Common myeloid progenitor, CD34-positive (primary cell): ENCODE data around the gene OSBPL10.

Source experiments
- CTCF ChIA-PET: fragments of 350-600 bp; sonication (Branson Sonifier 250); formaldehyde crosslinking; loops from one replicate; lab custom pipeline; 2021; ENCODE audit warnings: antibody characterized with exemption; lab: Charles Lee
- POLR2A ChIA-PET: fragments of 350-600 bp; sonication (Branson Sonifier 250); formaldehyde crosslinking; loops from one replicate; lab custom pipeline; 2021; ENCODE audit warnings: antibody characterized with exemption; lab: Charles Lee
- DNase-seq, 3 donors: peaks; one replicate each; pipeline versions ENCODE4 v3.0.0 to v3.0.0-alpha.2; 2013
- H3K27ac ChIP-seq, 2 experiments: 1 replicate in 1 of 2; 2 replicates in 1 of 2; pipeline ENCODE4 v1.7.0; 2013; ENCODE audit warnings: inconsistent platforms in 2 of 2, low read length in 2 of 2, mild to moderate bottlenecking in 2 of 2, low read depth in 1 of 2, moderate library complexity in 1 of 2; ENCODE audit not compliant: severe bottlenecking in 2 of 2, insufficient read depth in 1 of 2, poor library complexity in 1 of 2
- H3K27me3 ChIP-seq, 5 experiments: replicated peaks in 2 of 5; 1 replicate in 3 of 5; 2 replicates in 2 of 5; pipeline versions ENCODE4 v1.6.1 to v1.7.0; 2013; ENCODE audit warnings: low read length in 4 of 5, mild to moderate bottlenecking in 2 of 5, moderate library complexity in 2 of 5, inconsistent platforms in 1 of 5; ENCODE audit not compliant: insufficient read depth in 5 of 5, control insufficient read depth in 4 of 5
- H3K36me3 ChIP-seq, 4 experiments: 1 replicate in 2 of 4; 2 replicates in 2 of 4; pipeline versions ENCODE4 v1.6.1 to v1.7.0; 2013; ENCODE audit warnings: low read length in 3 of 4, control low read depth in 1 of 4, mild to moderate bottlenecking in 1 of 4; ENCODE audit not compliant: control insufficient read depth in 4 of 4, insufficient read depth in 4 of 4
- H3K4me1 ChIP-seq, 4 experiments: 1 replicate in 3 of 4; 2 replicates in 1 of 4; pipeline versions ENCODE4 v1.6.1 to v1.7.1; 2013; ENCODE audit warnings: low read length in 3 of 4, mild to moderate bottlenecking in 3 of 4, control low read depth in 1 of 4, inconsistent platforms in 1 of 4, moderate library complexity in 1 of 4; ENCODE audit not compliant: control insufficient read depth in 4 of 4, insufficient read depth in 4 of 4; ENCODE audit errors: control extremely low read depth in 1 of 4
- H3K4me3 ChIP-seq, 7 experiments: 1 replicate in 4 of 7; 2 replicates in 3 of 7; pipeline versions ENCODE4 v1.5.1 to v1.7.0; 2013; ENCODE audit warnings: mild to moderate bottlenecking in 7 of 7, low read length in 6 of 7, moderate library complexity in 6 of 7, inconsistent platforms in 2 of 7, low read depth in 2 of 7, control low read depth in 1 of 7; ENCODE audit not compliant: insufficient read depth in 4 of 7, control insufficient read depth in 1 of 7; ENCODE audit errors: extremely low read depth in 1 of 7
- H3K9me3 ChIP-seq, 5 experiments: 1 replicate in 4 of 5; 2 replicates in 1 of 5; pipeline versions ENCODE4 v1.6.1 to v1.7.1; 2013; ENCODE audit warnings: low read length in 4 of 5, mild to moderate bottlenecking in 2 of 5, inconsistent platforms in 1 of 5, low read depth in 1 of 5, moderate library complexity in 1 of 5; ENCODE audit not compliant: control insufficient read depth in 4 of 5, insufficient read depth in 2 of 5; ENCODE audit errors: control extremely low read depth in 1 of 5
- WGBS: methylation state at CpG from one replicate; pipeline ENCODE4 v1.1.5; 2013; ENCODE audit not compliant: insufficient coverage; 5-methylcytosine and 5-hydroxymethylcytosine counted together

OSBPL10 gene

DNA sequence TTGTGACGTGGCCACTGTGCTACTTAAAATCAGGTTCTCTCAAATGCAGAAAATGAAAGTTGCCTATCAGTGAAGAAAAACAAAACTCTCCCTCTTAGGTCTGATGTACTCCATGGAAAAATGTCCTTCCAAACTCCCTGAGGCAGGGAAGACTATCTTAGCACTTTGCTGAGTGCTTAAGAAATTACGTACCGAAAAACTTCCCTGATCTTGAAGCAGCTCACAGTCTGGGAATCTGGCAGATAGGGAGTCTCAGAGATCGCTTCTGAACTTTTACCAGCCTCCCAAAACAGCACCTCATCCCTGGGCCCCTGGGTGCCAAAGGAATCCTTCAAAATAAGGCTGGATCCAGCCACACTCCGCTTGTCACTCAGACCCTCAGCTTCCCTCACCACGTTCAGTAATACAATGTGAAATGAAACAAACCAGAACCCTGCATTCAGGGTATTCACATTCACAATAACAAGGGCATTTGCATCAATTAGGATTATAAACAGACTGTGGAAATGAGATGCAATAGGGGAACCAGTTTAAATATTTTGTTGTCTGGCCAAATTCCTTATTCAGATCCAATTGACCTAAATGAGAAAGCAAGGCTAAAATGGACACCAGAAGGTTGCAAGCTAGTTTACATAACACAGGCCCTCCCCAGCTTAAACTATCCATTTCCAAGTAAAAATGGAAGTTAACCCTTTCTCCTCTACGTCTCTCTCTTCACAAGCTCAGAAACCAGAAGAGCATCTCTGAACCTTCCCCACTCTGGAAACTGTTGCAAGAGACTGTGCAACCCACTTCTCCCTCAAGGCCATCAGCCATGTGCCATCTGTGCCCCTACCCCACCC, 20.9 kb downstream of the OSBPL10 start:
- no peak for DNase-seq

DNA sequence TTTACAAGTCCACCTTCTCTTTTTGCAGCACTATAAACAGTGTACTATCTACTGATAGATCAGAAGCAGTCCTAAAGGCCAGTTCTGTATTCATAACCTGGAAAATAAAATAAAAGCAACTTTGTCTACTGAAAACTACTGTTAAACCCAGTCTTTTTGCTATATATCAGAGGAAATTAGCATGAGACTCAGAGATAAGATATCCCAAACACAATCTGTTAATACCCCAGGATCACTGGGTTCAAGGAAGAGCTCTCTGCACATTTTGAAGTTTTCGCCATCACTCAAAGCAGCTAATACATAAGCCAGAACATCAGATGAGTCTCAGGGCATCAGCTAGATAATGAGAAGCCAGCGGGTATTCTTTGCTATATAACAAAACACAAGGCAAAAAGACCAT, 21.8 kb downstream of the OSBPL10 start:
- Histone ChIP-seq H3K27ac (no peak overlapping the region), H3K4me3 (no peak overlapping the region), H3K27me3 (peaks cover 0 to 4% (median 0%) of the 10 kb centered on the region in 5 experiments), H3K9me3 (peaks cover 4 to 13% (median 6%) of the 10 kb centered on the region in 5 experiments), H3K36me3 (peaks cover 0 to 3% (median 0%) of the 10 kb centered on the region in 4 experiments), H3K4me1 (peaks cover 4 to 15% (median 11%) of the 10 kb centered on the region in 4 experiments)
- CTCF ChIA-PET, result no interaction called here
- 100% methylated on average over 1 of the region's 2 CpGs for whole genome bisulfite sequencing
- POLR2A ChIA-PET, result no interaction called here
- no peak for DNase-seq

More for the DNA sequence above, 20.9 kb downstream of the OSBPL10 start:
- Histone ChIP-seq H3K27ac (no peak overlapping the region), H3K4me3 (no peak overlapping the region), H3K36me3 (peaks cover 0 to 3% (median 0%) of the 10 kb centered on the region in 4 experiments), H3K27me3 (peaks cover 0 to 4% (median 0%) of the 10 kb centered on the region in 5 experiments), H3K9me3 (peaks cover 4 to 12% (median 5%) of the 10 kb centered on the region in 5 experiments), H3K4me1 (peaks cover 4 to 15% (median 11%) of the 10 kb centered on the region in 4 experiments)
- ChIA-PET CTCF (no interaction called here), POLR2A (no interaction called here)
- WGBS, result 93% methylated on average over 4 of the region's 7 CpGs

DNA sequence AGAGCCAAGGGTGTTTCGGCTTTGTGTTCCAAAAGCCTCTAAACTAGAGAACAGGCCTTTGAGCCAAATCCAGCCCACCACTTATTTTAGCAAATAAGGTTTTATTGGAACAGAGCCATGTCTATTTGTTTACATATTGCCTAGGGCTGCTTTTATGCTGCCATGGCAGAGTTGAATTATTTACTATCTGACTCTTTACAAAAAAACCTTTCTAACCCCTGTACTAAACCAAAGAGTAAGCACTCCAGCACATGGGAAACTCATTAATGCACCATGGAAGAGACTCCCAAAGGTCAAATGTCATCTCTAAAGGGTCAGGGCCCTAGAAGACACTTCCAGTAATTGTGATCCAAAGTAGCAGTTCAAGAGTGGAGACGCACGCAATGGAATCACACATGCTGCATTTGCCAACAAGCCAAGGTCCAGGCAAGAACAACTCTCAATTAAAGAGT, 22.3 kb downstream of the OSBPL10 start:
- H3K27me3 ChIP-seq, result peaks cover 0 to 4% (median 0%) of the 10 kb centered on the region in 5 experiments

DNA sequence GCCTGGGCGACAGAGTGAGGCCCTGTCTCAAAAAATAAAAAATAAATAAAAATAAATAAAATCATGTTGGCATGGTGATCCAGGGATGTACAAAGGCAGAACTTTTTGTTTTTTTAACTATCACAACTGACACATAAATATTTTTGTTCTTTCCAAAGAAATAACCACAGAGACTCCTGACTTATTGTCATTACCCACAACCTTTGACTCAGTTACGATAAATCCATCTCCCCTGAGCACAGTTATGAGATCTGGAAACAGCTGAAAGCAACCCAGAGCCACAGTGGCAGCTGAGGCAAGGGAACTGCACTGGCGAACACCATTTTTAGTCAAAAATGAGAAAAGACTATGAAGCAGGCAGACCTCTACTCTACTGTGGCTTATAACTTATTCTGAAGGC, 24.0 kb downstream of the OSBPL10 start:
- ChIA-PET POLR2A (no interaction called here), CTCF (no interaction called here)
- DNase-seq, result no peak
- Histone ChIP-seq H3K27me3 (peaks cover 0 to 4% (median 0%) of the 10 kb centered on the region in 5 experiments), H3K36me3 (peaks cover 0 to 3% (median 0%) of the 10 kb centered on the region in 4 experiments), H3K4me3 (no peak overlapping the region), H3K4me1 (no peaks in the 10 kb centered on the region), H3K27ac (no peak overlapping the region), H3K9me3 (peaks cover 4 to 13% (median 6%) of the 10 kb centered on the region in 5 experiments)
- 94% methylated on average over 2 of the region's 3 CpGs for WGBS

More for the DNA sequence above, 22.3 kb downstream of the OSBPL10 start:
- Histone ChIP-seq H3K4me3 (no peak overlapping the region), H3K4me1 (peaks cover 4 to 15% (median 11%) of the 10 kb centered on the region in 4 experiments), H3K36me3 (peaks cover 0 to 3% (median 0%) of the 10 kb centered on the region in 4 experiments), H3K27ac (no peak overlapping the region), H3K9me3 (peaks cover 4 to 13% (median 6%) of the 10 kb centered on the region in 5 experiments)
- 100% methylated on average over 2 of the region's 3 CpGs for WGBS
- CTCF ChIA-PET, result no interaction called here
- DNase-seq, result no peak
- POLR2A ChIA-PET, result no interaction called here

DNA sequence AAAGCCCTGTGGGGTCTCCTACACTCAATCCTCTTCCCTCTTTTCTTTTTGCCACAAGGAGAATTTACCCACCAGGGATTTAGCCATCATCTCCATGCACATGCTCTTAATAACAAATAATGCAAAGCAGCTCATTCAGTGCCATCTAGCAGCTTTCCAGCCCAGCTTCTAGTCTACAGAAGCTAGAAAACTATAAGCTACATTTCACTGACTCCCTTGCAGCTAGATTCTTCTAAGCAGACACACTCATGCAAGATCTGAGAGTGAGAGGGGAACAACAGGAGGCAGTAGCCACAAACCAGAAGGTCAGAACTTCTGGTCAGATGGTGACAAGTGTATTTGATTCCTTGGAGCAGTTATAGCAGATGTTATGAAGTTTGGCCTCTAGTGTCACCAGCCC, 25.5 kb downstream of the OSBPL10 start:
- H3K36me3 ChIP-seq, result peaks cover 0 to 3% (median 0%) of the 10 kb centered on the region in 4 experiments
- no peak for DNase-seq
- H3K9me3 ChIP-seq, result peaks cover 4 to 13% (median 6%) of the 10 kb centered on the region in 5 experiments
- H3K27me3 ChIP-seq, result peaks cover 0 to 2% (median 0%) of the 10 kb centered on the region in 5 experiments
- ChIA-PET CTCF (no interaction called here), POLR2A (no interaction called here)
- no peaks in the 10 kb centered on the region for H3K4me1 ChIP-seq
- no peak overlapping the region for H3K27ac ChIP-seq
- no peak overlapping the region for H3K4me3 ChIP-seq

DNA sequence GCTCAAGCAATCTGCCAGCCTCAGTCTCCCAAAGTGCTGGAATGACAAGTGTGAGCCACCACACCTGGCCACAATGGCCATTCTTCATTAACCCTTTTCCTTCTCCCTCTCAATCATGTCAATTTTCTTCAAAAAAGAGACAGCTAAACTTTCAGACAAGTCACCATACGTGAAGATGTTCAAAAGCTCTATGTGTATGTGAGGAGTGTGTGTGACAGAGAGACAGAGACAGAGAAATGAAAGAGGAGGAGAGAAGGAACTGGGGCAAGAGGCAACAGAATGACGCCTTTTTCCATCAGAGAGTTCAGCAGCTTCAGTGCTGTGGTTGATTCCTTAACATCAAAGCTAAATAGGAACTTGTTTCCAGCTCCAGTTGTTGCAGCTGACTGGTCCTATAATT, 27.4 kb downstream of the OSBPL10 start:
- Histone ChIP-seq H3K27me3 (no peaks in the 10 kb centered on the region), H3K4me3 (no peak overlapping the region), H3K4me1 (no peaks in the 10 kb centered on the region), H3K27ac (no peak overlapping the region), H3K9me3 (peaks cover 4 to 18% (median 10%) of the 10 kb centered on the region in 5 experiments), H3K36me3 (peaks cover 0 to 3% (median 0%) of the 10 kb centered on the region in 4 experiments)
- WGBS, result no CpG with 5 or more reads among the region's 2 CpGs
- CTCF ChIA-PET, result interaction anchor here (0.8 kb wide), 1 partner anchor 18 kb away, joined by 3 read pairs; no protein-coding TSS in a partner anchor
- no peak for DNase-seq
- POLR2A ChIA-PET, result no interaction called here

DNA sequence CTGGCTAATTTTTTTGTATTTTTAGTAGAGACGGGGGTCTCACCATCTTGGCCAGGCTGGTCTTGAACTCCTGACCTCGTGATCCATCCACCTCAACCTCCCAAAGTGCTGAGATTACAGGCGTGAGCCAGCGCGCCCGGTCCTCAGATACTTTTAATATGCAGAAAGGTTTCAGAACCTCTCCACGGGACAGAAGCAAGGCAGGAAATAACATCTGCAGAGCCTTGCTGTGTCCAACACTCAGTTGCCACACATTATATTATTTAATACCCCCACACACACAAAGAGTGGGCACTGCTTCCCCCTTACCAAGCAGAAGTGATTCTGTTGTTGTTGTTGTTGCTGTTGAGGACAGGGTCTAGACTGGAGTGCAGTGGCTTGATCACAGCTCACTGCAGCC, 28.0 kb downstream of the OSBPL10 start:
- Histone ChIP-seq H3K4me3 (no peak overlapping the region), H3K4me1 (no peaks in the 10 kb centered on the region), H3K9me3 (peaks cover 4 to 18% (median 10%) of the 10 kb centered on the region in 5 experiments), H3K27me3 (no peaks in the 10 kb centered on the region), H3K27ac (no peak overlapping the region), H3K36me3 (peaks cover 0 to 3% (median 0%) of the 10 kb centered on the region in 4 experiments)
- CTCF ChIA-PET, result interaction anchor here (0.8 kb wide), 1 partner anchor 18 kb away, joined by 3 read pairs; no protein-coding TSS in a partner anchor
- POLR2A ChIA-PET, result no interaction called here
- WGBS, result 75% methylated on average over 6 of the region's 7 CpGs
- no peak for DNase-seq
